Suprapubic skin (tissue), 4 donors: ENCODE measurements around the gene IQSEC1. TPM values are rescaled to one million over a fixed set of nuclear protein-coding genes. Genes with fewer than 3 reads are reported as not detected.

ENCODE experiments used
- DNase-seq, 2 donors: peaks; one replicate each; pipeline ENCODE4 v3.0.0-alpha.2; 2019; ENCODE audit warnings: low spot score in 2 of 2
- H3K27ac ChIP-seq: fragments of 200-600 bp; sonication (generic); one replicate; pipeline ENCODE4 v1.5.1; 2019
- H3K27me3 ChIP-seq: fragments of 200-600 bp; sonication (generic); one replicate; pipeline ENCODE4 v1.5.1; 2019
- H3K36me3 ChIP-seq: fragments of 200-600 bp; sonication (generic); one replicate; pipeline ENCODE4 v1.5.1; 2019
- H3K4me1 ChIP-seq: fragments of 200-600 bp; sonication (generic); one replicate; pipeline ENCODE4 v1.5.1; 2019
- H3K4me3 ChIP-seq: fragments of 200-600 bp; sonication (generic); one replicate; pipeline ENCODE4 v1.5.1; 2019; ENCODE audit warnings: mild to moderate bottlenecking
- H3K9me3 ChIP-seq: fragments of 200-600 bp; sonication (generic); one replicate; pipeline ENCODE4 v1.5.1; 2019
- EP300 ChIP-seq: sonication (generic); formaldehyde crosslinking; IDR thresholded peaks from one replicate; pipeline ENCODE4 v1.6.1; 2017; ENCODE audit warnings: antibody characterized with exemption
- POLR2A ChIP-seq, 2 donors: fragments of 450-650 bp; IDR thresholded peaks; one replicate each; pipeline ENCODE4 v1.6.1; 2017; ENCODE audit warnings: antibody characterized with exemption in 2 of 2, mild to moderate bottlenecking in 2 of 2, moderate library complexity in 2 of 2
- POLR2AphosphoS5 ChIP-seq, 3 donors: sonication (generic); formaldehyde crosslinking; IDR thresholded peaks; one replicate each; pipeline ENCODE4 v1.6.1; 2017; ENCODE audit warnings: antibody characterized with exemption in 3 of 3
- WGBS: methylation state at CpG from one replicate; pipeline ENCODE4 v1.1.5; 2018; 5-methylcytosine and 5-hydroxymethylcytosine counted together
- total RNA-seq, 4 donors: library from RNA; depleted of rRNA; stranded (reverse); fragments of >200 nt; gene quantifications; one replicate each; pipeline ENCODE4 v1.1.0, GENCODE V29; 2016
- TF ChIP-seq, protein P1 (sequence below), 2 donors: fragments of 200-600 bp in 1 of 2; fragments of 450-650 bp in 1 of 2; sonication (generic) in 1 of 2; IDR thresholded peaks; one replicate each; pipeline ENCODE4 v1.5.1; 2016 to 2019; ENCODE audit warnings: antibody characterized with exemption in 2 of 2, mild to moderate bottlenecking in 1 of 2, moderate library complexity in 1 of 2

Gene IQSEC1
- total RNA-seq, 4 donors from 2014 or later = 26.7 to 52.4 (median 35.5) TPM

DNA sequence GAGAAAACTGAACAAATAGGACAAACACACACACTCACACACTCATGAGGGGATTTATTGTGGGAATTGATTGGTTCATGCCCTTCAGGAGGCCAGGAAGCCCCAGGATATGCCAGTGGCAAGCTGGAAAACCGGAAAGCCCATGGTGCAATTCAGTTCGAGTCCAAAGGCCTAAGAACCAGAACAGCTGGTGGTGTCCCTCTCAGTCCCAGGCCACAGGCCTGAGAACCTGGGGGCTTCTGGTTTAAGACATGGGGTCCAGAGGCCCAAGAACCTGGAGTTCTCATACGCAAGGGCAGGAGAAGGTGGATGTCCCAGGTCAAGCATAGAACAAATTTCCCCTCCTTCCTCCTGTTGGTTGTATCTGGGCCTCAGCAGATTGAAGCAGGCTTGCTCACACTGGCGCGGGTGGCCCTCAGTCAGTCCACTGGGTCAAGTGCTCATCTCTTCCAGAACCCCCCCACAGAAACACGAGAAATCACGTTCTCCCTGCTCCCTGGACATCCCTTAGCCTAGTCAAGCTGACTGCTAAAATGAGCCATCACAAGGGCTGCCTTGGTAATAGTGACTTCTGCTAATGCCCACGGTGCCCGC, 181.7 kb downstream of the IQSEC1 start:
- no peaks in the 10 kb centered on the region for H3K36me3 ChIP-seq
- no peaks in the 10 kb centered on the region for H3K9me3 ChIP-seq
- H3K27ac ChIP-seq = no peak overlapping the region
- no peak for DNase-seq
- no peak for TF ChIP-seq EP300
- no peak for TF ChIP-seq POLR2AphosphoS5 (IDR thresholded peaks at IDR 0.05)
- no peak for TF ChIP-seq POLR2A (IDR thresholded peaks at IDR 0.05)
- TF ChIP-seq, protein P1, sequence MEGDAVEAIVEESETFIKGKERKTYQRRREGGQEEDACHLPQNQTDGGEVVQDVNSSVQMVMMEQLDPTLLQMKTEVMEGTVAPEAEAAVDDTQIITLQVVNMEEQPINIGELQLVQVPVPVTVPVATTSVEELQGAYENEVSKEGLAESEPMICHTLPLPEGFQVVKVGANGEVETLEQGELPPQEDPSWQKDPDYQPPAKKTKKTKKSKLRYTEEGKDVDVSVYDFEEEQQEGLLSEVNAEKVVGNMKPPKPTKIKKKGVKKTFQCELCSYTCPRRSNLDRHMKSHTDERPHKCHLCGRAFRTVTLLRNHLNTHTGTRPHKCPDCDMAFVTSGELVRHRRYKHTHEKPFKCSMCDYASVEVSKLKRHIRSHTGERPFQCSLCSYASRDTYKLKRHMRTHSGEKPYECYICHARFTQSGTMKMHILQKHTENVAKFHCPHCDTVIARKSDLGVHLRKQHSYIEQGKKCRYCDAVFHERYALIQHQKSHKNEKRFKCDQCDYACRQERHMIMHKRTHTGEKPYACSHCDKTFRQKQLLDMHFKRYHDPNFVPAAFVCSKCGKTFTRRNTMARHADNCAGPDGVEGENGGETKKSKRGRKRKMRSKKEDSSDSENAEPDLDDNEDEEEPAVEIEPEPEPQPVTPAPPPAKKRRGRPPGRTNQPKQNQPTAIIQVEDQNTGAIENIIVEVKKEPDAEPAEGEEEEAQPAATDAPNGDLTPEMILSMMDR (IDR thresholded peaks at IDR 0.05) = no peak
- peaks cover 6% of the 10 kb centered on the region for H3K27me3 ChIP-seq
- WGBS = 47% methylated on average over 9 of the region's 9 CpGs
- H3K4me3 ChIP-seq = peak overlapping the region; percentile 31
- H3K4me1 ChIP-seq = peaks cover 13% of the 10 kb centered on the region

DNA sequence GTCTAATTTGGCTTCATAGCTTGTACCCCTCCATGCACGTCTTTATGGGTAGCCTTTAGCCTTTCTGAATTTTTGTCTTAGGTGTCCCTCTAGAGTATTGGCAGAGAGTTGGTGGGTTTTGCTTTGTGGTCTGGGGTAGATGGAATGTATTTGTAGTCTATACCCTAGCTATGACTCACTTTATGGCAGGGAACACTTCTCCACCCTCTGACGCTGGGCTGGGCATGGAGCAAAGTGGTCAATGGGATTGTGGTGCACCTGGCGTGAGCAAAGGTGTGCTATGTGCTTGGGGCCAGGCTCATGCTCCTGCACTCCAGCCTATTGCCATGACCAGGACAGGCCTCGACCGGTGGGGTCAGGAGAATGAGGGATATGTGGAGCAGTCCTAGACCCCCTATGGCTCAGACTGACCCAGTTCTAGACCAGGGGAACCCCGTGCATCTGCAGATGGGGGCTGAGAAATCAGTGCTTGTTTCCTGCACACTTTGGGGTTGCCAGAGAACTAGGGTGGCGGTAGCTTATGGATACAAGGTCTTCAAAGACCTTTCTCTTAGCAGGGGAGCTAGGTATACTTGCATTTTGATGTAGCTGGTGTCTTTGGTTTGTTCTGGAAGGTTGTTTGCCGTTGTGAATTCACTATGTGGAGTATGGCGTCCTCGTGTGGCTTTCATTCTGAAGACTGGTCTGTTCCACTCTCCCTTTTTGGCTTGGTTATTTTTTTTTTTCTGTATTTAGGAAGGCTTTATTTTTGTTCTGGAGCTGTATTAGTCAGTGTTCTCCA, 182.4 kb downstream of the IQSEC1 start:
- Histone ChIP-seq H3K27ac (no peak overlapping the region), H3K4me3 (no peak overlapping the region), H3K27me3 (peaks cover 7% of the 10 kb centered on the region), H3K36me3 (no peaks in the 10 kb centered on the region), H3K9me3 (no peaks in the 10 kb centered on the region), H3K4me1 (peaks cover 8% of the 10 kb centered on the region)
- TF ChIP-seq POLR2A (IDR thresholded peaks at IDR 0.05) (no peak), POLR2AphosphoS5 (IDR thresholded peaks at IDR 0.05) (no peak), EP300 (no peak)
- TF ChIP-seq, protein P1 (IDR thresholded peaks at IDR 0.05) = no peak
- no peak for DNase-seq
- WGBS = 91% methylated on average over 9 of the region's 10 CpGs

DNA sequence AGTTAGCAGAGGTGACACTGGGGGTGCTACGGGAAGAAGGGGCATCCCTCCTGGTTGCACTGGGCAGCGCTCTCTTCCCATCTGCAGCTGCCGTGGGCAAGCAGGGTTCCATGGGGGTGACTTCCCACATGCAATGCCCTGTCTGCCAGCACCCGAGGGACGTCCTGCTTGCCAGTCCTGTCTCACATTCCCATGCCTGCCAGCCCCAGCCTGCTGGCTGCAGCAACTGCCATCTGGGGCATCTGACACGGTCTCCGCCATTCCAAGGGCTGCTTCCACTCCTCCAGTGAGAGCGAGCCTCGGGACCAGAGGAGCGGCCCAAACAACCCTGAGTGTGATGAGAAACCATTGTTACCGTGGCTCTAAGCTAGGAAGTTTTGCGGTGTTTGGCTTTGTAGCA, 186.5 kb downstream of the IQSEC1 start:
- no peak for DNase-seq
- TF ChIP-seq EP300 = no peak
- Histone ChIP-seq H3K36me3 (no peaks in the 10 kb centered on the region), H3K27me3 (peaks cover 7% of the 10 kb centered on the region), H3K4me1 (peaks cover 8% of the 10 kb centered on the region), H3K4me3 (no peak overlapping the region), H3K27ac (no peak overlapping the region), H3K9me3 (no peaks in the 10 kb centered on the region)
- 83% methylated on average over 5 of the region's 12 CpGs for WGBS

DNA sequence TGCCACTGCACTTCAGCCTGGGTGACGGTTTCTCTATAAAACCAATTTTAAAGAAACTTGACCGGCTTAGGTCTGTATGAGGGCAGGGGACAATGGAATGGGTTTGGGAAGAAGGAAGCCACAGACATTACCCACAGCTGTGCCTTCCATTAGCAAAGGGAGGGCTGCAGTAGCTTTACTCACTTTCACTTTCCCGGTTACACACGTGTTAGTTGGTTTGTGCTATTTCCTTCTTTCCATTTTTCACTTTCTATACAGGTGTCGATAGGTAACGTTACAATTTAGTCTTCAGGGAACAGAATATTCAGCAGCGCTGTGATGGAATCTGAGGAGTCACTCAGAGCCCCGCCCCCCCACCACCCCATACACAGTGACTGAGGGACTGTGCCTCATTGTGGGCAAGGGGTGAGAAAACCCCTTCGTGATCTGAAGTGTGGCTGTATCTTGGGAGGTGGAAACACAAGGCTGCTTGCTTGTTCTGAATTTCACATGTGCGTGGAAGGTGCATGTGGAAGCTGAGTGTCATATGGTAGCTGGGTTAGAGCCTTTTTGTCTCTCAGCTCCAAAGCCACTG, 187.0 kb downstream of the IQSEC1 start:
- DNase-seq = no peak
- no peak overlapping the region for H3K4me3 ChIP-seq
- no peak overlapping the region for H3K27ac ChIP-seq
- peaks cover 7% of the 10 kb centered on the region for H3K27me3 ChIP-seq
- TF ChIP-seq EP300 (no peak), POLR2A (IDR thresholded peaks at IDR 0.05) (no peak), POLR2AphosphoS5 (IDR thresholded peaks at IDR 0.05) (no peak)
- TF ChIP-seq, protein P1 (IDR thresholded peaks at IDR 0.05) = no peak
- WGBS = 70% methylated on average over 10 of the region's 10 CpGs
- no peaks in the 10 kb centered on the region for H3K36me3 ChIP-seq
- H3K9me3 ChIP-seq = no peaks in the 10 kb centered on the region
- peaks cover 7% of the 10 kb centered on the region for H3K4me1 ChIP-seq

DNA sequence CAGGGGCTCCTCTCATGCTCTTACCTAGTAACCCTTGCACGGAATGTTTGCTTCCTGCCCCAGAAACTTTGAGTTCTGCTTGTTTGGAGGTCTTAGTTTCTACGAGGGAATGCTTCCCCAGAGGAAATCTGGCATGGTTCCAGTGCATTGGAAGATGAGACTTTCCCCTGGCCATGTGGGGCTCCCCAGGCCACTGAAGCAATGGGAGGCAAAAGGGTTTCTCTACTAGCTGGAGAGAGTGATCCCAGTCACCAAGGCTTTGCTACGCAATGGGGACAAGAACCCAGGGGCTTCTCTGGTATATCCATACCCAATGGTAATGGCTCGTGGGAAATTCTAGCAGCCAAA, 187.7 kb downstream of the IQSEC1 start:
- no peak overlapping the region for H3K27ac ChIP-seq
- 100% methylated on average over 2 of the region's 4 CpGs for WGBS
- no peaks in the 10 kb centered on the region for H3K9me3 ChIP-seq
- peaks cover 7% of the 10 kb centered on the region for H3K27me3 ChIP-seq
- H3K36me3 ChIP-seq = no peaks in the 10 kb centered on the region
- no peak overlapping the region for H3K4me3 ChIP-seq
- DNase-seq = no peak
- H3K4me1 ChIP-seq = peaks cover 7% of the 10 kb centered on the region
- TF ChIP-seq, protein P1 (IDR thresholded peaks at IDR 0.05) = no peak
- no peak for TF ChIP-seq EP300
- no peak for TF ChIP-seq POLR2A (IDR thresholded peaks at IDR 0.05)
